ENCODE measurements around the gene KLF18.
"Not testable (repeated sequence)": the region's sequence is repeated elsewhere in the genome, so short reads cannot be mapped to it uniquely, and the experiment has no call there.

KLF18 gene

GRCh38 chr1:44141531-44141930 is at the start of gene KLF18:
TSS of gene KLF18 (minus strand) at chr1:44141631. CDS start at chr1:44141631, 0 bp downstream.
- DNase-seq: no peak

GRCh38 chr1:44174630-44175029 is 33.2 kb upstream of the KLF18 start:
- no peak for DNase-seq

- DNase-seq: no peak
Observed at GRCh38 chr1:44170281-44170823, 28.9 kb upstream of the KLF18 start.

- no peak for DNase-seq
Observed at GRCh38 chr1:44168520-44169098, 27.2 kb upstream of the KLF18 start.

- no peak for DNase-seq
Observed at GRCh38 chr1:44161546-44161945, 20.1 kb upstream of the KLF18 start.

GRCh38 chr1:44158871-44159270 is 17.4 kb upstream of the KLF18 start:
- no peak for DNase-seq

GRCh38 chr1:44157903-44158302 is 16.5 kb upstream of the KLF18 start:
- no peak for DNase-seq

GRCh38 chr1:44154049-44154448 is 12.6 kb upstream of the KLF18 start:
- no peak for DNase-seq

- no peak for DNase-seq
Observed at GRCh38 chr1:44152692-44153091, 11.3 kb upstream of the KLF18 start.

- DNase-seq: no peak
Observed at GRCh38 chr1:44151808-44152207, 10.4 kb upstream of the KLF18 start.

GRCh38 chr1:44151332-44151731 is 9.9 kb upstream of the KLF18 start:
- DNase-seq: no peak

GRCh38 chr1:44147582-44147981 is 6.2 kb upstream of the KLF18 start:
- no peak for DNase-seq

GRCh38 chr1:44146536-44147361 is 5.3 kb upstream of the KLF18 start:
- DNase-seq: no peak

- DNase-seq: no peak
Observed at GRCh38 chr1:44144962-44145756, 3.7 kb upstream of the KLF18 start.

- DNase-seq: not testable (repeated sequence)
Observed at GRCh38 chr1:44139565-44139964, 1.9 kb downstream of the KLF18 start.

- DNase-seq: no peak
Observed at GRCh38 chr1:44138239-44138638, 3.2 kb downstream of the KLF18 start.

GRCh38 chr1:44135886-44136285 is 5.5 kb downstream of the KLF18 start:
- DNase-seq: no peak

- no peak for DNase-seq
Observed at GRCh38 chr1:44134071-44134920, 7.1 kb downstream of the KLF18 start.

GRCh38 chr1:44131411-44131810 is 10.0 kb downstream of the KLF18 start:
- no peak for DNase-seq

GRCh38 chr1:44129616-44130500 is 11.6 kb downstream of the KLF18 start:
- no peak for DNase-seq
